Activated CD4-positive, alpha-beta T cell treated with anti-CD3 and anti-CD28 coated beads, Interleukin-2, amount 50 U/mL, for 4 hours (primary cell): ENCODE data around the gene GTSE1.
A peak's percentile ranks its signal among the peaks of the same experiment; 100 is the strongest.
"Not testable (repeated sequence)": the region's sequence is repeated elsewhere in the genome, so short reads cannot be mapped to it uniquely, and the experiment has no call there.

Experiments
- DNase-seq, 2 experiments: peaks; one replicate each; pipeline ENCODE4 v3.0.0-alpha.2; 2020

The GTSE1 gene, protein sequence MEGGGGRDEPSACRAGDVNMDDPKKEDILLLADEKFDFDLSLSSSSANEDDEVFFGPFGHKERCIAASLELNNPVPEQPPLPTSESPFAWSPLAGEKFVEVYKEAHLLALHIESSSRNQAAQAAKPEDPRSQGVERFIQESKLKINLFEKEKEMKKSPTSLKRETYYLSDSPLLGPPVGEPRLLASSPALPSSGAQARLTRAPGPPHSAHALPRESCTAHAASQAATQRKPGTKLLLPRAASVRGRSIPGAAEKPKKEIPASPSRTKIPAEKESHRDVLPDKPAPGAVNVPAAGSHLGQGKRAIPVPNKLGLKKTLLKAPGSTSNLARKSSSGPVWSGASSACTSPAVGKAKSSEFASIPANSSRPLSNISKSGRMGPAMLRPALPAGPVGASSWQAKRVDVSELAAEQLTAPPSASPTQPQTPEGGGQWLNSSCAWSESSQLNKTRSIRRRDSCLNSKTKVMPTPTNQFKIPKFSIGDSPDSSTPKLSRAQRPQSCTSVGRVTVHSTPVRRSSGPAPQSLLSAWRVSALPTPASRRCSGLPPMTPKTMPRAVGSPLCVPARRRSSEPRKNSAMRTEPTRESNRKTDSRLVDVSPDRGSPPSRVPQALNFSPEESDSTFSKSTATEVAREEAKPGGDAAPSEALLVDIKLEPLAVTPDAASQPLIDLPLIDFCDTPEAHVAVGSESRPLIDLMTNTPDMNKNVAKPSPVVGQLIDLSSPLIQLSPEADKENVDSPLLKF

DNA sequence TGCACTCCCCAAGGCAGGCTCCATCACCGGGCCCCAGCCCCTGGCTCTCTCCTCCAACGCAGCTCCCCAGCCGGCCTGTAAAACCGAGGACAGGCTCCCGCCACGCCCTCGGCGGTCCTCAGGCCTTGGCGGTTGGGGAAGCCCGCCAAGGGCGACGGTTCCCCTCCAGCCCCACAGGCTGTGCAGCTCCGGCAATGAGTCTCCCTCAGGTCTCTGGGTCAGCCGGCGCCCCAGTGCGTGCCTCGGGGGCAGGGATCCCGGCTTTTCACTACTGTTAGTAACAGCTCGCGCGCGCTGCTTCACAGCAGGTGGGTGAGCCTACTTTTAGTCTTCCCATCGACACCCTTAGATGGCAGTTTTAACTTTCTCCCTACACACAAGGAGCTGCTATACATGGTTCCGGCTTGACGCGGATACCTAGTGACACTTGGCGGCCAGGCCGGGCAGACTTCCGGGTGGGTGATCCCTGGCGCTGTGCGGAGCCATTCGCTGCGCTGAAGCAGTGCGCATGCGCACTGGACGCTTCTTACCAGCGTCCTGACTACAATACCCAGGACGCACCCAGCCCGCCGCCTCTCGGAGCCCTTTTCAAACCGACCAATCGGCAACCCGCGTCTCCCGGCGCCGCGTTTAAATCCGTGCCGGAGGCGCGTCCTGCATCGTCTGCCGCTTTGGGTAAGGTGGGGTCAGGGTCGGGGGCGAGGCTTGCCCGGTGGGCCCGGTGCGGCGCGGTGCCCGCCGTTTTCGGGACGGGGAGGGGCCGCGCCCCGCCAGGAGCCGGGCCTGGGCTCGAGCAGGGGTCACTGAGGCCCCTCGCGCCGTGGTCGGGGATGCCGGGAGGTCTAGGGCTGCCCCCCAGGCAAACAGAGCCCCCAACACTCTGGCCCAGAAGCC lies at the start of gene GTSE1:
Gene GTSE1 (plus strand): TSS at position 614 of the 894 bp plus-strand sequence. CDS start 531 bp downstream, outside the sequence.
- peak; percentile 94 to 96 for DNase-seq

DNA sequence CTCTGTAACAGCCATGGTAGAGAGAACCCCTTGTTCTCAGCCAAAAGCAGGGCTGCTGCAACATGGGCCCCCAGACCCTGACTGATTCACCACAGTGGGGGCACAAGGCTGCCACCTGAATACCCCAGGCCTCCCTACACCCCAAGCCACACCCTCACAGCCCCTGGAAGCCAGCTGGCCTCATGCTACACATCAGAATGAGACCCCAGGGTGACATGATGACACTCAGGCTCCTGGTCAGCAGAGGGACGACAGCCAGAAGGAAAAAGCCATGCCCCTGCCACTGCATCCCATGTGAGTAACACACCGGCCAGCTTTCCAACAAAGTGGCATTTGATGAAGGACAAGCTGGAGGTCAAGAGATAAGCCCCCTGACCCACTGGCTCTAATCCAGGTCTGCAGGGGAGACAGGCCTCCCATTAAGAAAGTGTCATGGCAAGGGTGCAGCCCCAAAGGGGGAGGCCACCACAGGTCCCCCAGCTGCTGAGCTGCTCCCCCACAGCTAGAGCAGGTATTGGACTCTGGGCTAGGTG lies 49.2 kb upstream of the GTSE1 start:
- DNase-seq: no peak

DNA sequence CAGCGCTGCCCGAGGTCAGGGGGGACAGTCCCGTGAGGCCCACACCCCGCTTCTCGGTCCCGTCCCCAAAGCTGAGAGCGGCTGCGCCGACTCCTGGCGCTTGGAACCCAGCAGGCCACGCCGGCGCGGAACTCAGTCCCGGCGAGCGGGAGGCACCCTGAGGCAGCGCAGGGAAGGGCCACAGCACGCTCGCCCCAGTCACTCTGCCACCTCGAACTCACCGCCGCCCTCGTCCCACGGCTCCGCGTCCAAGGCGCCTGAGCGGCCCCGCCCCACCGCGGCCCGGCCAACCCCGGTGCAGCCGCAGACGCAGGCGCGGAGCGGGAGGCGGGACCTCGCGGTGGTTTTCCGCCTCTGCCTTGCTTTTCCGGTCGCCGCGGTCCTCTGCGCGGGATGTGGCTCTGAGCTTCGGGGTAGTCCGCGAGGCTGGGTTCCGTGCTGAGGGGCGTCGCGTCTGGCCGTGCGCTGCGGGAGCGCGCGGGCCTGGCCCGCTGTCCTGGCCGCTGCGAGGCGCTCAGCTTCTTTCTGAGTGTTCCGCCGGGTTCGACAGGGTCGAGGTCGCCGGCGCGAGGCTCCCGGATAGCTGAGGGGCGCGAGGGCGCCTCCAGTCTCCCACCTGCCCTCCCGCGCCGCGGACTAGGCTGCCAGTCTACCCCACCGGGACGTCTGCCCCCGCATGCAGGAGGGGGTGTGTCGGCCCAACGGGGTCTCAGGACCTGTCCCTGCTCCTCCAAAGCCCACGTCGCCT lies 46.5 kb upstream of the GTSE1 start, which contains the start of gene CDPF1:
Gene CDPF1 (minus strand): TSS at position 259 of the 748 bp plus-strand sequence. CDS start 2,009 bp downstream, outside the sequence.
- peak; percentile 85 to 88 for DNase-seq

DNA sequence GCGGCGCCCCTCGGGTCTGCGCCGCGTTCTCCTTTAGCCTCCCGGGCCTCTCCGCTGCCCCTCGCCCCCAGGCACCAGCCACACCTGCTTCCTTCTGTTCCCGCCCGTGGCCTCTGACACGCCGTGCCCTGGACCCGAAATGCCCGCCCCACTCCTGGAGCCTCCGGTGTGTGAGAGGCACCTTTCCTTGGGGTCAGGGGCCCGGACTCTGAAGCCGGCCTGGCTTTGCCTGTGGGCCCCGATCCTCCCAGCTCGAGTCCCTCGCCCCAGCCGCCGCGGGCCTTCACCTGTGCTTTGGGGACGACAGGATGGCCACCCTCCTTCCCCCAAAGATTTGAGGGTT lies 45.9 kb upstream of the GTSE1 start:
- no peak for DNase-seq

DNA sequence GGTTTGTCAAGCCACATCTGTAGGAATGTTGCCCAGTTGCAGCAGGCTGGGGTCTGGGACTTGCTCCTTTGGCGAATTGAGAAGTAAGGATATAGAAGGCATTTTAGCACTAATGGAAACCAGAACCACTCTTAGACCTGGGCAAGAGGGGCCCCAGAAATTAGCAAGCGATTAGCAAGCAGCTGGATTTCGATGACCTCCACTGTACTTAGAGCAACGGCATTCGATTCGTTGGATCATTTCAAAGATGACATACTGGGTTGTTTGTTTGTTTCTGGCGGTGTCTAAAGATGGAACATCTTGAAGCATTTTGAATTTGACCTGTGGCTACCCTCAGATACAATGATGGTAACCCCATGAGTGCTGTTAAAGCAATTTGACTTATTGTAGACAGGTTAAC lies 45.4 kb upstream of the GTSE1 start:
- DNase-seq: no peak

DNA sequence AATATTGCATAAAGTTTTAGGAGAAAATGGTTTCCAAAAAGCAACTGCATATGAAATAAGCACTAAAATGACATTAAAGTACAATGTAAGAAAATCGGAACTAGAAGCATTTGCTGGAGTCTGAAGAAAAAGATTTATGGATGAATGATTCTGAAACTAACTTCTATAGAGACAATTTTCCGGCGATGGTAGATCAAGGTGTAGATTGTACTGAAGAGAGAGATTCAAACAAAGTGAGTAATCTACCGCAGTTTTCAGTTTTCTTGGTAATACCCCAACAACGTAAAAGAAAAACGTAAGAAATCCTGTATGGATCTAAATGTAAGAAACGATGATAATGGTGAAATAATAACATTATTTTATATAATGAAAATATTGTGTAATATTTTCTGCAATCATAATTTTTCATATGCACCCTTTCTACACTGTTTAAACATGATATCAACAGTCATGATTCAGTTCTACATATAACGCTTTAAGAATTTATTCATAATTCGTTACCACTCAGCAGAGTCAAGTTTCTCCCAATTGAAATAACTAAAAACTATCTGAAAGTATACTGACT lies 44.8 kb upstream of the GTSE1 start:
- no peak for DNase-seq

DNA sequence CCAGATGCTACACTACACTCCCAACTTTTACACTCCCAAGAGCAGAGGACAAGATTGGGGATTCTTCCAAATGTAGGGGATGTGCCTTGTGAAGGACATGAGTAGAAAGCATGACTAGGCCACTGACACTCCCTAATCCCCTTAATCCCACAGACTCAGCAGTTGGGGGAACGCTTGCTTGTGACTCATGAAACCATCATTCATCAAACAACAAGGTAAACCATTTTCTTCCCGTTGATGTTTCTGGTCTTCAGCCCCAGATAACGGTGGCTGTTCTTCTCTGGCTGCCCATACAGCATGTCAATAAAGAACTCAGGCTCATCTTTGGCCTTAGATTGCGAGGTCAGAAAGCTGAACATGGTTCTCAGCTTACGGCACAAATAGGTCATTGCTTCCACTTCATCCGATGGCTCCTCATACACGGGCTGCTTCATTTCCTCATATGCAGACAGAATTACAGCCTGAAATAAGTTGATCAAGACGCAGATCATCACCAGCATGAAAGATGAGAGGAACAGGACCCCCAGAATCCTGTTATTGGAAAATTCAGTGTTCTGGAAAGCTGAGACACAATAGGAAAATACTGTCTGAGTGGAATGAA lies 40.2 kb upstream of the GTSE1 start:
- no peak for DNase-seq

DNA sequence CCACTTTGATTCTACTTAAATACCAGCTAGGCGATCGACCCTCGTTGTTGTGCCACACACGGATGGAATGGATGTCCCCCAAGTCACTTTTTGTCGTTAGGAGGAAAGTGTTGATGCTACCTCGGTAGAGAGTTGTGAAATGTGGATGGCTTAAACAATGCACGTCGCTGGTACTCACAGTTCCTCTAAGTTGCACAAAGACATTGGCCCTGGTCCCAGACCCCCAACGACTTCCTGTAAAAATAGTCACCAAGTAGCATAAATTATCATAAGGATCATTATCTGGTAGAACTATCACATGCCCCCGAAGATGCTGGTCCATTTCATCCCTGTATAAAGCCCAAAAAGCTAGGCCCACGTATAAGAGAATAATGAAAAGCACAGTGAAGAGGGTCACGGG lies 37.3 kb upstream of the GTSE1 start:
- DNase-seq: no peak

DNA sequence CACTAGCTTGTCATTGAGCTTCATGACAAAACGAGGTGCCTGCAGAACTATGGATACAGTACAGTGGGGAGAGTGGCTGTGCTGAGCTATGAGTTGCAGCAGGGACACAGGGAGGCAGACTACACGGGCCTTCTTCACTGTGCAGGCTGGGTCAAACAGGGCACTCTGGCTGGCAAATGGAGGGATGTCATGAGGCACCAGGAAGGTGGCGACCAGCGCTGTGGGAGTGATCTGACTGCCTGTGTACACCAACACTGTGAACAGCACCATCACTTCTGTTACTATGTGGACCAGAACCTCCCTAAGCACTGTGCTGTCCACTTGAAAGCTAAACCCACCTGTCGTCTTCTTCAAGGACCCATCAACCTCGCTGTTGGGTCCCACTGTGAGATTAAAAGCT lies 36.6 kb upstream of the GTSE1 start:
- DNase-seq: no peak

DNA sequence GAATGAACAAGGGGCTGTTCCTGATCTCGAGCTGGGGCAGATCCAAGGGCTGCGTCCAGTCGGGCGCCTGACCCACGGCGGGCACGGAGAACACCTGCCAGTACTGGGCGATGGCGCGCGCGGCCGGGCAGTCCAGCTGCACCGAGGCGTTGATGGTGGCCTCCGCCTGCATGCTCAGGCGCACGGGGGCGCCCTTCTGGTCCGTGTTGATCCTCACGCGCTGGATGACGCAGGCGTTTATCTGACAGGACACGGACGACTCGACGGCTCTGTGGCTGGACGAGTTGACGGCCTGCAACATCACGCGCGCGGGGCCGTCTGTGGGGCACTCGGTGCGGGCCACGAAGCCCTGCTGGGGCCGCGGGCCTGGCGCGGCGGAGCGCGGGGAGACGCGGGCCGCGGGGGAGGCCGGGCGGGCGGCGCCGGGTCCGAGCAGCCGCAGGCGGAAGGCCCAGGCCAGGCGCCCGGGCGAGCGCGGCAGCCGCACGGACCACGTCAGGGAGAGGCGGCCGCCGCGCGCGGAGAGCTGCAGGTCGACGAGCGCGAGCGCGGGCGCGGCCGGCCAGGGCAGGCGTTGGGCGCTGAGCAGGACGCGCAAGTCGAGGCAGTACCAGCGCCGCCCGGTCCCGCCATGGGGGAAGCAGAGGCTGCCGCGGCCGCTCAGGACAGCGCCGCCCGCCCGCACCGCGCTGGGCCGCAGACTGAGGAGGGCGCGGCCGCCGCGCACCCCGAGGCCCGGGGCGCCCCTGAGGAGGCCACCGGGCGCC lies 34.0 kb upstream of the GTSE1 start:
- DNase-seq: no peak

DNA sequence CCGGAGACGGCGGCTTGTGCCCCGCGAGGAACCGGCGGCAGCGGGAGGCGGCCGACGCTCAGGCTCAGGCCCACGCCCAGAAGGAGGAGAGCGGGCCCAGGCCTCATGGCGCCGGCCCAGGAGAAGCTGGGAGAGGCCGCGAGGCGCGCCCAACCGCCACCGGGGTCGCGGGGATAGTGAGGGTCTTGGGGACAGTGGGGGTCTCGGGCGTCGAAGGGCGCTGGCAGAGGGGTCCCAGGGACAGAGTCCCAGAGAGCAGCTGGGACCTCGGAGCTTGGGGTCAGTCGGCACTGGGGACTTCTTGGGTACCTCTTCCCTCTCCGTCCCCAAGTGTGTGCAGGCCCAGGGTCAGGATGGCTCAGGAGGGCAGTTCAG lies 33.5 kb upstream of the GTSE1 start, which contains the start of gene PKDREJ:
Gene PKDREJ (minus strand): TSS at position 128 of the 375 bp plus-strand sequence. CDS start 21 bp downstream, at position 107.
- no peak for DNase-seq

DNA sequence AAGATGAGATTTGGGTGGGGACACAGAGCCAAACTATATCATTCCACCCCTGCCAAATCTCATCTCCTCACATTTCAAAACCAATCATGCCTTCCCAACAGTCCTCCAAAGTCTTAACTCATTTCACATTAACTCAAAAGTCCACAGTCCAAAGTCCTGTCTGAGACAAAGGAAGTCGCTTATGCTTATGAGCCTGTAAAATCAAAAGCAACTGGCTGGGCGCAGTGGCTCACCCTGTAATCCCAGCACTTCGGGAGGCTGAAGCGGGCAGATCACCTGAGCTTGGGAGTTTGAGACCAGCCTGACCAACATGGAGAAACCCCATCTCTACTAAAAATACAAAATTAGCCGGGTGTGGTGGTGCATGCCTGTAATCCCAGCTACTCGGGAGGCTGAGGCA lies 32.1 kb upstream of the GTSE1 start:
- not testable (repeated sequence) for DNase-seq

DNA sequence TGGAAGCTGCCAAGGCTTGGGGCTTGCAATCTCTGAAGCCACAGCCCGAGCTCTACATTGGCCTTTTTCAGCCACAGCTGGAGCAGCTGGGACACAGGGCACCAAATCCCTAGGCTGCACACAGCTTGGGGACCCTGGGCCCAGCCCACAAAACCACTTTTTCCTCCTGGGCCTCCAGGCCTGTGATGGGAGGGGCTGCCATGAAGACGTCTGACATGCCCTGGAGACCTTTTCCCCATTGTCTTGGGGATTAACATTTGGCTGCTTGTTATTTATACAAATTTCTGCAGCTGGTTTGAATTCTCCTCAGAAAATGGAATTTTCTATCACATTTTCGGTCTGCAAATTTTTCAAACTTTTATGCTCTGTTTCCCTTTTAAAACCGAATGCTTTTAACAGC lies 31.0 kb upstream of the GTSE1 start:
- DNase-seq: not testable (repeated sequence)

DNA sequence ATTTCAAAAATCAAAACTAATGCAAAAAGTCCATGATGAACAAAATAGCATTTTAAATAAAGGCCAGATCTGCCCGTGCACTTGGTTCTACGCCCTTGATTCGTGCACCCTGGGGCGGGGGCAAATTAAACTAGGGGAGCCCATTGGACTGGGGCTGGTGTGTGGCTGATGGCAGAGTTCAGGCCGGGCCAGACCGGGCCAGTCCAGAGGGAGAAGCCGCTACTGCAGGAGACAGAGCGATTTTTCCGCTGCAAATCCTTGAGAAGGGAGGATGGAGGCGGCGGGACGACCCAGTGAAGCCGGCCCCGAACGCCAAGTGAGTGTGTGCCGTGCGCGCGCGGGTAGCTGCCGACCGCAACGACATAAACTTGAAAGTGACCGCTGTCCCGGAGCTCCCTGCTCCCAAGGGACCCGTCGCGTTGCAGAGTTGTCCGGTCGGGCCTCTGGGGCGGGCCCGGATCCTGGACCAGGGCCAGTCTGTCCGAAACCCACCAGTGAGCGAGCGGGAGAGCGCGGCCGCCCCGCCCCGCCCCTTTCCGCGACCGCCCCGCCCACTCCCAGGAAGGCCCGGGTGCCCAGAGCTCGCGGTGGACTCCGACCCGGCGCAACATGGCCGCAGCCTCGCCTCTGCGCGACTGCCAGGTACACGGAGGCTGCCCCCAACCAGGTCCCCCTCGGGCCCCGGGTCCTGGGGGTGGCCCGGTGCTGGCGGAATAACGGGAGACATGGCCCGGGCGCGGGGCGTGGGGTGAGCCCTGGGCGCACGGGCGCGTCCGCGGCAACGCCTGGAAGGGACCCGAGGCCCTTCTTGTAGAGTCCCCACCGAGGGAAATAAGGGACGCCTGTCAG lies 29.0 kb upstream of the GTSE1 start, which contains the start of gene TTC38:
Gene TTC38 (plus strand): TSS at position 578 of the 849 bp plus-strand sequence. CDS start 32 bp downstream, at position 610.
- peak; percentile 12 to 13 for DNase-seq

DNA sequence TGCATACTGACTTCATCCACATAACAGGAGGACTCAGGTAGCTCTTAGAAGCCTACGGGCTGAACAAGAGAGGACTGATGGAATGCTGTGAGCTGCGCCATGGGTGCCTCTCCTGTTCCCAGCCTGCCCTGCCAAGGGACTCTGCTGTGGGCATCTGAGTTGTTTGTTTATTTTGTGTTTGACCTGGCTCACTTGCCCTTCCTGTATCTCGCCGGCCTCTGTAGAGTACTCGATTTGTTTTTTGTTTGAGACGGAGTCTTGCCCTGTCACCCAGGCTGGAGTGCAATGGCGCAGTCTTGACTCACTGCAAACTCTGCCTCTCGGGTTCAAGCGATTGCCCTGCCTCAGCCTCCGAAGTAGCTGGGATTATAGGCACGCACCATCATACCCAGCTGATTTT lies 27.1 kb upstream of the GTSE1 start:
- DNase-seq: no peak

DNA sequence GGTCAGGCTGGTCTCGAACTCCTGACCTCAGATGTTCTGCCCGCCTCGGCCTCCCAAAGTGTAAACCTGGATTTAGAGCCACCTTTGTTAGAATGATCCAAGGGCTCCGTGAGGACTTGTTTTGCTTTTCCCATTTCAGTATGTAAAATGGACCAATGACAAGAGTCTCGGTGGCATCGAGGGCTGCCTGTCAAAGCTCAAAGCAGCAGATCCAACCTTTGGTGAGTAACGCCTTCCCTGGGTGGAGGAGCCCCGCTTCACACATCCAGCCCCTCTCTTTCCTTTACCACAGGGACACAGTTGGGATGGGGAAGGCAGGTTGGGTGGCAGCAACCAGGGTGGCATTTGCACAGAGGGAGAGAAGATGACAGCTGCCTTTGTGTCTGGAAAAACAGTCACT lies 24.5 kb upstream of the GTSE1 start:
- no peak for DNase-seq

DNA sequence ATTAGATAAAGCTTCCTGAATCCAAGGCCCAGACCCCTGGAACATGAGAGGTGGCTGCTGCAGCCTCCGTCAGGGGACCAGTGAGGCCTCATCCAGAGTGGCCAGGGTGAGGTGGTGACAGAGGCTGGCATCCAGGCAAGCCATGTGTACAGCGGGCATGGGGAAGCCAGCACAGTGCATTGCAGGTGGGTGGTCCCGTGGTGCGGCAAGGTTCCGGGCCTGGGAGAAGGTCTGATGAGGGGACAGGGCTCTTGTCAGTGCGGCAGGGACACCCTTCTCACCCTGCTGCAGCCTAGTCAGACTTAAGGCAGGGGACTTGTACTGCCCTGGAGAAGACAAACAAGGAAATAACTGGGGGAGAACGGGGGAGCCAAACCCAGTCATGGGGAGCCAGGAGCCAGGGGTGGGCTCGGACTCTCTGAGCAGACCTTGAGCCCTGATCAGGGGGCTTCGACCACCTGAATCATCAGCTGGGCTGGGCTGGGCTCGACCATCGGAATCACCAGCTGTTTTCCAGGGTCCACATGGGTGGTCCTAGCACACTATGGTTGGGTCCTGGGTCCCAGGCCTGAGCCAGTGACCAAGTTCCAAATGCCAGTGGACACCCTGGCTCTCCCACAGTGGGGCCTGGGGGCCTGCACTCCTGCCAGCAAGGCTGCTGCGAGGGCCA lies 23.8 kb upstream of the GTSE1 start:
- DNase-seq: no peak

DNA sequence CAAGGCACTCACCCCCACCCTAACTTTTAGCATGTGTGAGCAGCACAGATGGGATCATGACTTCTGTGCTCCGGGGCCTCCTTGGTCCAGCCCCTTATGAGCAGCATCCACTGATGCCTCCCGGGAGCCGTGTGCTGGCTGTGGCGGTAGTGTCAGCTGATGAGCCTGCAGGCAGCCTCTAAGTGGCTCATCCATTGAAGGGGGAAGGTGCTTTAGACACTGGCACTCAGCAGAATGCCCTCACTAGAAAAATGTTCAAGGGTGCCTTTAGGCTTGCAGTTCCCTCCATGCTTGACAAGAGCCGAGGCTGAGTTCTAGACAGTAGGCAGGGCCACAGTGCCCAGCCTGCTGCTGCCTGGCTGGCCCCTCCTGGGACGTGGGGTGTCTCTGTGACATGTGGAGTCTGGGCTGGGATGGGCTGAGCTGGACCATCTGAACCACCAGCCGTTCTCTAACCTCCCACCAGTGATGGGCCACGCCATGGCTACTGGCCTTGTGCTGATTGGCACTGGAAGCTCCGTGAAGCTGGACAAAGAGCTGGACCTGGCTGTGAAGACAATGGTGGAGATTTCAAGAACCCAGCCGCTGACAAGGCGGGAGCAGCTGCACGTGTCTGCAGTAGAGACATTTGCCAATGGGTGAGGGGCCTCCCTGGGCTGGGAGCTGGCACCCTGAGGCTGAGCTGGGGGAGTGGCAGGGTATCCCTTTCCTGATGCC lies 23.1 kb upstream of the GTSE1 start:
- DNase-seq: no peak
